ENCODE data around the gene PCID2.

PCID2 gene

DNA sequence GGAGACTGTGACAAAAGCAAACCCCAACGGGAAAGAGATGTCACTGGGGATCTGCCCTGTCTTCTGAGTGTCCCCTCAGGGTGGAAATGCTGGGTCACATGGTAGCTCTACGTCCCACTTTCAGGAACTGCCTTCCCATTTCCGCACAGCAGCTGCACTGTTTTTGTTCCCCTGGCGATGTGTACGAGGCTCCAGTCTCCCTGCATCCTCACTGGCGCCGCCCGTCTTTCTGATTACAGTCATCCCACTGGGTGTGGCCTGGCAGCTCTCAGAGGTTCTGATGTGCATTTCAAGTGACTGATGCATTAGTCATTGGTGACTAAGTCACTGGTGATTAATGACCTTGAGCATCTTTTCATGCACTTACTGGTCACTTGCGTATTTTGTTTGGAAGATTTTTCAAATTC, 21.2 kb downstream of the PCID2 start:
- peak; percentile 64 to 69 for DNase-seq (ENCODE audit: low read depth in 2 of 2)

DNA sequence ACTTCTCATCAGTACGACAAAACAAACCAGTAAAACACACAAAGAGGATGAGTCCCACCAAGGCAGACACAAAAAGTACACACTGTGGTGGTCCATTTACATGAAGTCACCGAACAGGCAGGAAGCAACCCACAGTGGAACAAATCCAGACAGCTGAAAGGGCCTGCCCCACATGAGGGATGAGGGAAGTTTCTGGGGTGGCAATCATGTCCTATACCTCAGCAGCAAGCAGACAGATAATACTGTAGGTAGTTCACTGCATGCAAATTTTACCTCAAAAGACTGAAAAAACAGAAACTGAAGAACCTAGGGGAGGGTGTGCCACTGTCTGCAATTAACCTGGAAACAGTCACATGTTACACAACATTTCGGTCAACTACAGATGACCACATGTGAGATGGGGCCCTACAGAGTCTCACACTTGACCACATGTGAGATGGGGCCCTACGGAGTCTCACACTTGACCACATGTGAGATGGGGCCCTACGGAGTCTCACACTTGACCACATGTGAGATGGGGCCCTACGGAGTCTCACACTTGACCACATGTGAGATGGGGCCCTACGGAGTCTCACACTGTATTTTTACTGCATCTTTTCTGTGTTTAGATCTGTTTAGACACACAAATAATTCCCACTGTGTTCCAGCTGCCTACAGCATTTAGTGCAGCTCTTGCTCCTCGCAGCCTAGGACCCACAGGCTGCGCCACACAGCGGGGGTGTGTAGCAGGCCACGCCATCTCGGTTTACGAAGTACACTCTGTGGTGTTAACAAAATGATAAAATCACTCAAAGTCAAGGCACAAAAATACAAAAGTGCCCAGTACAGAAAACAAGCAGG, 22.2 kb downstream of the PCID2 start:
- no peak for DNase-seq (ENCODE audit: low read depth in 2 of 2)

DNA sequence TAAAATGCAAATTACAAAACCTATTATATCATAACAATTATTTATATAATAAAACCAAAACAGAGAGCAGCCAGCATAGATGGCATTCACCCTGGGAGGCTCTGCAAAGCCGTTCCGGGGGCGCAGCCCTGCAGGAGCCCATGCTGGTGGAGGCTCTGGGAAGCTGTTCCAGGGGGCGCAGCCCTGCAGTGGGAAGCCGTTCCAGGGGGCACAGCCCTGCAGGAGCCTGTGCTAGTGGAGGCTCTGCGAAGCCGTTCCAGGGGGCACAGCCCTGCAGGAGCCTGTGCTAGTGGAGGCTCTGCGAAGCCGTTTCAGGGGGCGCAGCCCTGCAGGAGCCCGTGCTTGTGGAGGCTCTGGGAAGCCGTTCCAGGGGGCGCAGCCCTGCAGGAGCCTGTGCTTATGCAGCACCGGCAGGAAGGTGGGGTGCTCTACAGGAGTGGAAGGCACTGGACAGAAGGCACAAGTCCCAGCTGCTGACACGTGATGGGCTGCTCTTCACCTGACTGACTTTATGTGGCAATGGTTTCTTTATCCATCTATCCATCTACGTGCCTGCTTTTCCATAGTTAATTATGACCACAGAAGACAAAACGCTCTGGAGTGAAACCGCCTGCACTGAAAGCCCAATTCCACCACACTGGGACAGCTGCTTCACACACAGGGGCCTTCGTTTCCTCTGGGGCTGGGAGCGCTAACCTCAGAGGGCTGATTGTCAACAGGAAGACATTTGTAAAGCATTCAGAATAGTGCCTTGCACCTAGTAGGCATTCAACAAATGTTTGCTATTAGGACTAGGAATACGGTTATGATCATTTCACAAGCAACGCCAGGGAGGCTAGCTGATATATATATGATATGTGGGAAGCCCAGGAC, 23.7 kb downstream of the PCID2 start:
- DNase-seq (ENCODE audit: low read depth in 2 of 2): no peak

DNA sequence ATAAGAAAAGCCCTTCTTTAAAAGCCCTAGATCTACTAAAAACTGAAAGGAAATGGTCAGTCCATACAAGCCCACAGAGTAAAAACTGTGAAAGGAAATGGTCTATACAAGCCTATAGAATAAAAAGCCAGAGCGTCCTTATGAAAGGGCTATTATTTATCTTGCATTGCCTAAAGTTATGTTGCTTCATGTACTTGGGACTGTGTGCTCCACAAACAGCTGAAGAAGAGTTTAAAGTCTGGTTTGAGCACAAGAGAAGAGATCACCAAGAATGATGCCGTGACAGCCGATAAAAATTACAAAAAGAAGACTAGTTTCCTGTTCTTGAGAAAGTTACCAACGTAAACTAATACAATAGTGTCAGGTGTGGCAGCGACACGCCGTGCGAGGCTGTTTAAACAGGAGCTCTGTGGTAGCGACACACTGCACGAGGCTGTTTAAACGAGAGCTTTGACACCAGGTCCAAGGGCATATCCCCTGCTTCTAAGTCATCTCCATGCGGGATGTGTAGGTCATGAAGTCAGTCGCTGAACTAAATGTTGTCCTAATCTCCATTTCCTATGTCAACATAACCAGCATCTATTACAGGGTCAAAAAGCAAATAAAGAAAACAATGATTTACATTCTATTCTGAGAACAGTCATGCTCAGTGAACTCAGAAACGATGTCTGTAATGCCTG, 24.9 kb downstream of the PCID2 start:
- DNase-seq (ENCODE audit: low read depth in 2 of 2): no peak

DNA sequence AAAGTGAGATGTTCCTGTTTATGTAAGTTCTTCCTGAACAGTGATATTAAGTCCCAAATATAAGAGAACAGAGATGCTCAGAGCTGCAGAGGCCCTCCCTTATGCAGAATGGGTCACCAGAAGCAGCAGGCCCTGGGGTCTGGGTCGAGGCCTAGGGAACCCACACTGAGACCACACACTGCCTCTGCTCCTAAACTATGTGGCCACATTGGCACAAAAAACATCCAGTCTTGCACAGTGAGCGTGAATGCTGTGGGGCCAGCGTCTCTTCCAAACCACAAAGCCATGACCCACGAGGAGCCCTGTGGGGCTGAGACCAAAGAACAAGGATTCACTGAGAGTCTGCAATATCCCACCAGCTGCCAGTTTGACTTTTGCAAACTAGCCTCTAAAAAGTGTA, 26.4 kb downstream of the PCID2 start:
- DNase-seq (ENCODE audit: low read depth in 2 of 2): no peak

- DNase-seq (ENCODE audit: low read depth in 2 of 2): no peak
Measured at GRCh38 chr13:113179374-113180230, 28.9 kb downstream of the PCID2 start.

GRCh38 chr13:113178896-113179167, 29.6 kb downstream of the PCID2 start:
- no peak for DNase-seq (ENCODE audit: low read depth in 2 of 2)

GRCh38 chr13:113178070-113178895, 30.2 kb downstream of the PCID2 start:
- no peak for DNase-seq (ENCODE audit: low read depth in 2 of 2)

- DNase-seq (ENCODE audit: low read depth in 2 of 2): no peak
Measured at GRCh38 chr13:113176822-113177221, 31.6 kb downstream of the PCID2 start.

DNA sequence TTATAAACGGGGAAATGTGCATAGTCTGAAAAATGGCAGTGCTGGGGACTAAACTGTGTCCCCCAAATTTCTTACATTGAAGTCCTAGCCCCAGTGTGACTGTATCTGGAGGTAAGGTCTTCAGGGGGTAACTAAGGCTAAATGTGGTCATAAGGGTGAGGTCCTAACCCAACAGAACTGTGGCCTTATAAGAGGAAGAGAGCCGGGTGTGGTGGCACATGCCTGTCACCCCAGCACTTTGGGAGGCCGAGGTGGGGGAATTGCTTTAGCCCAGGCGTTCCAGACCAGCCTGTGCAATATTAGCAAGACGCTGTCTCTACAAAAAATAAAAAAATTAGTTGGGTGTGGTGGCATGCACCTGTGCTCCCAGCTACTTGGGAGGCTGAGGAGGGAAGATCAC, 32.2 kb downstream of the PCID2 start:
- DNase-seq (ENCODE audit: low read depth in 2 of 2): no peak

DNA sequence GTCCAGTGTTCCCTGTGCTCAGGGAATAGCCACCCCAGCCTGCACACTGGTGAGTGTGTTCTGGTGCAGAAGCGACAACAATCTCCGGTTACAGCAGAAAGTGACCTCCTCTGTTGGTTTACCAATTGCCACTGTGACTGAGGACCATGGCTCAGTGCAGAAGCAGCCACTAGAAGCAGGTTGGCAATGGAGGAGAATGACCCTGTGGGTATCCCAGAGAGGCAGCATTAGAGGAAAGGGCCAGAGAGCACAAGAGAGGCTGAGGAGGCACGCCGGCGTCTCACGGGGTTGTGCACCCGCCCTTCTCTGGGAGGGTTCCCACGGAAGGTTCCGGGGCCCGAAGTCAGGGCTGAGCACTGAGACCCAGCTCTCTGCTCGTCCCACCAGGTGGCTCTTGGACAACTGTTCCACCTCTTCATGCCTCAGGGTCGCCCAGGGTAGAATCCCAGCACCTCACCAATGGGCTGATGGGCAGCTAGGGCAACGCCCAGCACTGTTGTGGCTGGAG, 36.0 kb downstream of the PCID2 start:
- DNase-seq (ENCODE audit: low read depth in 2 of 2): no peak

DNA sequence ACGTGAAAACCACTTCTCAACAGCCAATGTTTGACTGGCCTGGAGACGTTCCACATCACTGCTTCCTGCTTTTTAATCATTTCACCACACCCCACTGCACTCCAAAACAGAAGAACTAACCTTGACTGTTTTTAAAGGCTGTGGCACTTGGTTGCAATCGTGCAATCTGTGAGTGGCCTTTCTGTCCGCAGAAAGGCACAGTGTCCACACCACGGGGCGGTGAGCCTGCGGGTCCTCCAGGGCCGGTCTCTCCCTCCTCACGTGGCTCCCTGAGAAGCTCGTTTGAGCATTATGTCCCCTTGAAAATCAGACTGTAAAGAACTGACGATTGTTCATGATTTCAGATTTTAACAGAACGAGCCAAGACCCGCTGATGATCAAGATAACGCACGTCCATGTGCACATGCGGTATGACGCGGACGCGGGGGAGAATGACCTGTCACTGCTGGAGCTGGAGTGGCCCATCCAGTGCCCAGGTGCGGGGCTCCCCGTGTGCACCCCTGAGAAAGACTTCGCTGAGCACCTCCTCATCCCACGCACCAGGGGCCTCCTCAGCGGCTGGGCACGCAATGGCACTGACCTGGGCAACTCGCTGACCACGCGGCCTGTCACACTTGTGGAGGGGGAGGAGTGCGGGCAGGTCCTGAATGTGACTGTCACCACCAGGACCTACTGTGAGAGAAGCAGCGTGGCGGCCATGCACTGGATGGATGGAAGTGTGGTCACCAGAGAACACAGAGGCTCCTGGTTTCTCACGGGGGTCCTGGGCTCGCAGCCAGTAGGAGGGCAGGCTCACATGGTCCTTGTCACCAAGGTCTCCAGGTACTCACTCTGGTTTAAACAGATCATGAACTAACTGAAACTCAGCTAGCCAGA, 37.0 kb downstream of the PCID2 start:
- DNase-seq (ENCODE audit: low read depth in 2 of 2): no peak

- DNase-seq (ENCODE audit: low read depth in 2 of 2): no peak
Measured at GRCh38 chr13:113170511-113170910, 38.0 kb downstream of the PCID2 start.

GRCh38 chr13:113169277-113170272, 38.9 kb downstream of the PCID2 start:
- no peak for DNase-seq (ENCODE audit: low read depth in 2 of 2)

DNA sequence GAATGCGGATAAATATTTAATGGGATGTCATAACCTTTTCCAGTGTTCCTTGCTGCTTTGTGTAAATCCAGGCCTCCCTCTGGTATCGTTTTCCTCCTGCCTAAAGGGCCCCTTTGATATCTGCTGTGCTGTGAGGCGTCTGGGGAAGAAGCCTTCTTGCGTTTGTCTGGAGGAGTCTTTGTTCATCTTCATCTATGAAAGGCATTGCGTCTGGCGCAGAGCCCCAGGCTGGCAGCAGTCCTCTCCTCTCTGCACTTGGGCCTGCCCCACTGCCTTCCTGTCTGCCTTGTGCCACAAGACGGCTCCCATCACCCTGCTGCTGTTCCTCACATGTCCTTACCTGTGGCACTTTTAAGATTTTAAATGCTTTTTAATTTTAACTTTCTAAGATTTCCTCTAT, 40.3 kb downstream of the PCID2 start:
- no peak for DNase-seq (ENCODE audit: low read depth in 2 of 2)

- DNase-seq (ENCODE audit: low read depth in 2 of 2): no peak
Measured at GRCh38 chr13:113167575-113167974, 40.9 kb downstream of the PCID2 start.

GRCh38 chr13:113167155-113167554, 41.3 kb downstream of the PCID2 start:
- no peak for DNase-seq (ENCODE audit: low read depth in 2 of 2)

DNA sequence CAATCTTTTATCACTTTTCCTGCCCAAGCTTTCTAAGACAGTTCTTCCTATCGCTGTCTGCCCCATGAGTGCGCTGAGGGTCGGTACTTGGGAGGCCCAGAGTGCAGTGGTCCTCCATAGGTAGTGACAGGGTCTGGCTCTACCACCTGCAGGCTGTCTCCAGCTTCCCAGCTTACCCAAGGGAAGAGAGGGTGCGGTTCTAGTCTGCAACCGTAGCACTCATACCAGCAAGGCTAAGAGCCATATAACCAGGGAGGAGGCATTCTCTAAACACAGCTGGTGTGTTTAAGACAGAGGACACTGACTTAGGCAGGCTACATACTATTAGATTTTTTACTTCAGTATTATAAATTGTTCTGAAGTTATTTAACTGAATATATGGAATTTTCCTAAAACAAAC, 41.8 kb downstream of the PCID2 start:
- no peak for DNase-seq (ENCODE audit: low read depth in 2 of 2)

Measured in stimulated activated CD4-positive, alpha-beta T cell treated with anti-CD3 and anti-CD28 coated beads, Interleukin-4, amount 100 ng/mL, for 48 hours (primary cell).